ENCODE measurements around the gene IFT88.

Gene IFT88

GRCh38 chr13:20536992-20537391 lies 30.0 kb upstream of the IFT88 start:
- no peaks in the 10 kb centered on the region for H3K9me3 ChIP-seq (ENCODE audit: control insufficient read depth, low read length)
- no peaks in the 10 kb centered on the region for H3K36me3 ChIP-seq (ENCODE audit: control insufficient read depth, insufficient read depth, low read length)
- no peak overlapping the region for H3K27ac ChIP-seq (ENCODE audit: insufficient read depth, low read depth, low read length, poor library complexity, severe bottlenecking)
- no peak overlapping the region for H3K4me3 ChIP-seq (ENCODE audit: insufficient read depth, low read depth, low read length)
- H3K4me1 ChIP-seq (ENCODE audit: control insufficient read depth, insufficient read depth, low read length) = no peaks in the 10 kb centered on the region
- peaks cover 3% of the 10 kb centered on the region for H3K27me3 ChIP-seq (ENCODE audit: control insufficient read depth, insufficient read depth, low read length, poor library complexity, severe bottlenecking)

GRCh38 chr13:20544201-20544923 lies 22.6 kb upstream of the IFT88 start:
- Histone ChIP-seq H3K9me3 (ENCODE audit: control insufficient read depth, low read length) (no peaks in the 10 kb centered on the region), H3K4me3 (ENCODE audit: insufficient read depth, low read depth, low read length) (no peak overlapping the region), H3K4me1 (ENCODE audit: control insufficient read depth, insufficient read depth, low read length) (no peaks in the 10 kb centered on the region), H3K27me3 (ENCODE audit: control insufficient read depth, insufficient read depth, low read length, poor library complexity, severe bottlenecking) (no peaks in the 10 kb centered on the region), H3K27ac (ENCODE audit: insufficient read depth, low read depth, low read length, poor library complexity, severe bottlenecking) (no peak overlapping the region), H3K36me3 (ENCODE audit: control insufficient read depth, insufficient read depth, low read length) (no peaks in the 10 kb centered on the region)
- WGBS, 2 experiments = 92 to 93% methylated on average over 7 of the region's 7 CpGs

GRCh38 chr13:20546556-20546955 lies 20.4 kb upstream of the IFT88 start:
- no peak overlapping the region for H3K27ac ChIP-seq (ENCODE audit: insufficient read depth, low read depth, low read length, poor library complexity, severe bottlenecking)
- no peak overlapping the region for H3K4me3 ChIP-seq (ENCODE audit: insufficient read depth, low read depth, low read length)
- WGBS, 2 experiments = 85 to 92% methylated on average over 1 of the region's 1 CpG
- H3K9me3 ChIP-seq (ENCODE audit: control insufficient read depth, low read length) = no peaks in the 10 kb centered on the region
- H3K36me3 ChIP-seq (ENCODE audit: control insufficient read depth, insufficient read depth, low read length) = no peaks in the 10 kb centered on the region
- no peaks in the 10 kb centered on the region for H3K27me3 ChIP-seq (ENCODE audit: control insufficient read depth, insufficient read depth, low read length, poor library complexity, severe bottlenecking)
- H3K4me1 ChIP-seq (ENCODE audit: control insufficient read depth, insufficient read depth, low read length) = no peaks in the 10 kb centered on the region

- Histone ChIP-seq H3K27me3 (ENCODE audit: control insufficient read depth, insufficient read depth, low read length, poor library complexity, severe bottlenecking) (no peaks in the 10 kb centered on the region), H3K4me3 (ENCODE audit: insufficient read depth, low read depth, low read length) (no peak overlapping the region), H3K9me3 (ENCODE audit: control insufficient read depth, low read length) (no peaks in the 10 kb centered on the region), H3K36me3 (ENCODE audit: control insufficient read depth, insufficient read depth, low read length) (no peaks in the 10 kb centered on the region), H3K4me1 (ENCODE audit: control insufficient read depth, insufficient read depth, low read length) (no peaks in the 10 kb centered on the region), H3K27ac (ENCODE audit: insufficient read depth, low read depth, low read length, poor library complexity, severe bottlenecking) (no peak overlapping the region)
- WGBS, 2 experiments = 92 to 93% methylated on average over 4 of the region's 4 CpGs
These were observed 19.5 kb upstream of the IFT88 start for GRCh38 chr13:20547479-20547908.

GRCh38 chr13:20550799-20551198 lies 16.2 kb upstream of the IFT88 start:
- no peak overlapping the region for H3K27ac ChIP-seq (ENCODE audit: insufficient read depth, low read depth, low read length, poor library complexity, severe bottlenecking)
- H3K4me3 ChIP-seq (ENCODE audit: insufficient read depth, low read depth, low read length) = no peak overlapping the region
- no peaks in the 10 kb centered on the region for H3K9me3 ChIP-seq (ENCODE audit: control insufficient read depth, low read length)
- H3K27me3 ChIP-seq (ENCODE audit: control insufficient read depth, insufficient read depth, low read length, poor library complexity, severe bottlenecking) = no peaks in the 10 kb centered on the region
- H3K4me1 ChIP-seq (ENCODE audit: control insufficient read depth, insufficient read depth, low read length) = no peaks in the 10 kb centered on the region
- no peaks in the 10 kb centered on the region for H3K36me3 ChIP-seq (ENCODE audit: control insufficient read depth, insufficient read depth, low read length)
- 83 to 88% methylated on average over 5 of the region's 5 CpGs for WGBS, 2 experiments

GRCh38 chr13:20553311-20553710 lies 13.6 kb upstream of the IFT88 start:
- Histone ChIP-seq H3K27me3 (ENCODE audit: control insufficient read depth, insufficient read depth, low read length, poor library complexity, severe bottlenecking) (no peaks in the 10 kb centered on the region), H3K36me3 (ENCODE audit: control insufficient read depth, insufficient read depth, low read length) (no peaks in the 10 kb centered on the region), H3K9me3 (ENCODE audit: control insufficient read depth, low read length) (no peaks in the 10 kb centered on the region), H3K4me1 (ENCODE audit: control insufficient read depth, insufficient read depth, low read length) (no peaks in the 10 kb centered on the region), H3K4me3 (ENCODE audit: insufficient read depth, low read depth, low read length) (no peak overlapping the region), H3K27ac (ENCODE audit: insufficient read depth, low read depth, low read length, poor library complexity, severe bottlenecking) (peak overlapping the region; percentile 16)
- 91 to 96% methylated on average over 2 to 3 of the region's 3 CpGs for WGBS, 2 experiments

GRCh38 chr13:20558982-20559381 lies 8.0 kb upstream of the IFT88 start:
- WGBS, 2 experiments = 95 to 97% methylated on average over 3 of the region's 3 CpGs

GRCh38 chr13:20559659-20560356 lies 7.1 kb upstream of the IFT88 start:
- no peak overlapping the region for H3K4me3 ChIP-seq (ENCODE audit: insufficient read depth, low read depth, low read length)
- no peak overlapping the region for H3K27ac ChIP-seq (ENCODE audit: insufficient read depth, low read depth, low read length, poor library complexity, severe bottlenecking)
- no peaks in the 10 kb centered on the region for H3K4me1 ChIP-seq (ENCODE audit: control insufficient read depth, insufficient read depth, low read length)
- no peaks in the 10 kb centered on the region for H3K9me3 ChIP-seq (ENCODE audit: control insufficient read depth, low read length)
- peaks cover 6% of the 10 kb centered on the region for H3K36me3 ChIP-seq (ENCODE audit: control insufficient read depth, insufficient read depth, low read length)
- WGBS, 2 experiments = 86 to 92% methylated on average over 6 of the region's 6 CpGs
- H3K27me3 ChIP-seq (ENCODE audit: control insufficient read depth, insufficient read depth, low read length, poor library complexity, severe bottlenecking) = no peaks in the 10 kb centered on the region

More at GRCh38 chr13:20558982-20559381, 8.0 kb upstream of the IFT88 start:
- no peaks in the 10 kb centered on the region for H3K9me3 ChIP-seq (ENCODE audit: control insufficient read depth, low read length)
- H3K4me3 ChIP-seq (ENCODE audit: insufficient read depth, low read depth, low read length) = no peak overlapping the region
- no peaks in the 10 kb centered on the region for H3K36me3 ChIP-seq (ENCODE audit: control insufficient read depth, insufficient read depth, low read length)
- no peak overlapping the region for H3K27ac ChIP-seq (ENCODE audit: insufficient read depth, low read depth, low read length, poor library complexity, severe bottlenecking)
- H3K27me3 ChIP-seq (ENCODE audit: control insufficient read depth, insufficient read depth, low read length, poor library complexity, severe bottlenecking) = no peaks in the 10 kb centered on the region
- no peaks in the 10 kb centered on the region for H3K4me1 ChIP-seq (ENCODE audit: control insufficient read depth, insufficient read depth, low read length)

- Histone ChIP-seq H3K4me3 (ENCODE audit: insufficient read depth, low read depth, low read length) (no peak overlapping the region), H3K36me3 (ENCODE audit: control insufficient read depth, insufficient read depth, low read length) (peaks cover 6% of the 10 kb centered on the region), H3K27ac (ENCODE audit: insufficient read depth, low read depth, low read length, poor library complexity, severe bottlenecking) (no peak overlapping the region), H3K4me1 (ENCODE audit: control insufficient read depth, insufficient read depth, low read length) (no peaks in the 10 kb centered on the region), H3K9me3 (ENCODE audit: control insufficient read depth, low read length) (no peaks in the 10 kb centered on the region), H3K27me3 (ENCODE audit: control insufficient read depth, insufficient read depth, low read length, poor library complexity, severe bottlenecking) (no peaks in the 10 kb centered on the region)
- WGBS, 2 experiments = 83 to 87% methylated on average over 5 of the region's 5 CpGs
These were observed 5.2 kb upstream of the IFT88 start for GRCh38 chr13:20561741-20562140.

- 93 to 96% methylated on average over 11 of the region's 11 CpGs for WGBS, 2 experiments
- no peaks in the 10 kb centered on the region for H3K27me3 ChIP-seq (ENCODE audit: control insufficient read depth, insufficient read depth, low read length, poor library complexity, severe bottlenecking)
- peaks cover 6% of the 10 kb centered on the region for H3K36me3 ChIP-seq (ENCODE audit: control insufficient read depth, insufficient read depth, low read length)
- H3K4me1 ChIP-seq (ENCODE audit: control insufficient read depth, insufficient read depth, low read length) = peaks cover 3% of the 10 kb centered on the region
- H3K4me3 ChIP-seq (ENCODE audit: insufficient read depth, low read depth, low read length) = no peak overlapping the region
- no peak overlapping the region for H3K27ac ChIP-seq (ENCODE audit: insufficient read depth, low read depth, low read length, poor library complexity, severe bottlenecking)
- H3K9me3 ChIP-seq (ENCODE audit: control insufficient read depth, low read length) = no peaks in the 10 kb centered on the region
These were observed 1.7 kb upstream of the IFT88 start for GRCh38 chr13:20565115-20565736.
